CD14-positive monocyte (primary cell): ENCODE data around the gene DDHD1. TPM values are rescaled to one million over a fixed set of nuclear protein-coding genes. Genes with fewer than 3 reads are reported as not detected.
"Not testable (repeated sequence)": the region's sequence is repeated elsewhere in the genome, so short reads cannot be mapped to it uniquely, and the experiment has no call there.

Experiments used
- DNase-seq, 3 donors: peaks; one replicate each; pipeline ENCODE4 v3.0.0-alpha.2; 2011 to 2022
- H2AFZ ChIP-seq: 2 replicates; pipeline ENCODE4 v1.6.0; 2012; ENCODE audit warnings: mild to moderate bottlenecking, low read depth, low read length, inconsistent platforms; ENCODE audit not compliant: insufficient read depth, poor library complexity, severe bottlenecking
- H3K27ac ChIP-seq, 2 donors: 1 replicate in 1 of 2; 2 replicates in 1 of 2; pipeline ENCODE4 v1.5.1; 2012 to 2013; ENCODE audit warnings: low read length in 2 of 2, control low read depth in 1 of 2, inconsistent platforms in 1 of 2, low read depth in 1 of 2, mild to moderate bottlenecking in 1 of 2
- H3K27me3 ChIP-seq, 2 donors: one replicate each; pipeline versions ENCODE4 v1.6.0 to v1.6.1; 2011 to 2013; ENCODE audit warnings: low read length in 2 of 2; ENCODE audit not compliant: control insufficient read depth in 2 of 2, insufficient read depth in 2 of 2
- H3K36me3 ChIP-seq, 2 donors: replicated peaks in 1 of 2; 1 replicate in 1 of 2; 2 replicates in 1 of 2; pipeline versions ENCODE4 v1.5.1 to v1.6.1; 2012 to 2013; ENCODE audit warnings: low read length in 2 of 2, control low read depth in 1 of 2, inconsistent platforms in 1 of 2, mild to moderate bottlenecking in 1 of 2; ENCODE audit not compliant: insufficient read depth in 2 of 2, control insufficient read depth in 1 of 2
- H3K4me1 ChIP-seq, 2 donors: 1 replicate in 1 of 2; 2 replicates in 1 of 2; pipeline versions ENCODE4 v1.5.1 to v1.6.1; 2012 to 2013; ENCODE audit warnings: low read length in 2 of 2, control low read depth in 1 of 2, inconsistent platforms in 1 of 2, mild to moderate bottlenecking in 1 of 2, moderate library complexity in 1 of 2; ENCODE audit not compliant: insufficient read depth in 2 of 2, control insufficient read depth in 1 of 2
- H3K4me2 ChIP-seq: replicated peaks from 2 replicates; pipeline ENCODE3; 2012; ENCODE audit warnings: low read length, moderate library complexity, mild to moderate bottlenecking; ENCODE audit not compliant: poor library complexity, severe bottlenecking; ENCODE audit errors: extremely low read depth
- H3K4me3 ChIP-seq, 3 experiments: fragments of 200-600 bp in 1 of 3; sonication (generic) in 1 of 3; replicated peaks in 1 of 3; 1 replicate in 2 of 3; 2 replicates in 1 of 3; pipeline ENCODE4 v1.5.1; 2011 to 2013; ENCODE audit warnings: low read length in 3 of 3, mild to moderate bottlenecking in 3 of 3, control low read depth in 2 of 3, low read depth in 2 of 3, inconsistent platforms in 1 of 3, moderate library complexity in 1 of 3
- H3K79me2 ChIP-seq: 2 replicates; pipeline ENCODE4 v1.6.0; 2012; ENCODE audit warnings: mild to moderate bottlenecking, control low read depth, inconsistent platforms, low read length, moderate library complexity; ENCODE audit not compliant: insufficient read depth
- H3K9ac ChIP-seq: 2 replicates; pipeline ENCODE4 v1.6.0; 2017; ENCODE audit warnings: low read length, mild to moderate bottlenecking; ENCODE audit not compliant: insufficient read depth, poor library complexity, severe bottlenecking
- H3K9me3 ChIP-seq, 2 donors: replicated peaks in 1 of 2; 1 replicate in 1 of 2; 2 replicates in 1 of 2; pipeline versions ENCODE4 v1.5.1 to v1.6.1; 2012 to 2013; ENCODE audit warnings: low read length in 2 of 2, control low read depth in 1 of 2; ENCODE audit not compliant: control insufficient read depth in 1 of 2, insufficient read depth in 1 of 2
- H4K20me1 ChIP-seq: 2 replicates; pipeline ENCODE4 v1.6.0; 2012; ENCODE audit warnings: mild to moderate bottlenecking, low read length, control low read depth, moderate library complexity; ENCODE audit not compliant: insufficient read depth
- H3K27ac Mint-ChIP-seq, 7 donors: one replicate each; pipeline ENCODE4 v1.8.0; 2020; ENCODE audit warnings: mild to moderate bottlenecking in 7 of 7, mixed read lengths in 7 of 7, moderate library complexity in 6 of 7, inconsistent platforms in 2 of 7
- H3K27me3 Mint-ChIP-seq, 3 donors: one replicate each; pipeline ENCODE4 v1.8.0; 2021 to 2022; ENCODE audit warnings: low read depth in 3 of 3, mild to moderate bottlenecking in 3 of 3, mixed read lengths in 3 of 3, moderate library complexity in 3 of 3, inconsistent platforms in 1 of 3
- H3K36me3 Mint-ChIP-seq, 2 donors: one replicate each; pipeline ENCODE4 v1.8.0; 2020; ENCODE audit warnings: mixed read lengths in 2 of 2, inconsistent platforms in 1 of 2, mild to moderate bottlenecking in 1 of 2
- H3K4me1 Mint-ChIP-seq: one replicate; pipeline ENCODE4 v1.8.0; 2020; ENCODE audit warnings: mild to moderate bottlenecking, mixed read lengths
- H3K4me3 Mint-ChIP-seq, 2 donors: one replicate each; pipeline ENCODE4 v1.8.0; 2020; ENCODE audit warnings: mild to moderate bottlenecking in 2 of 2, mixed read lengths in 2 of 2, moderate library complexity in 1 of 2
- H3K9me3 Mint-ChIP-seq, 7 donors: one replicate each; pipeline ENCODE4 v1.8.0; 2020 to 2022; ENCODE audit warnings: mixed read lengths in 7 of 7, mild to moderate bottlenecking in 6 of 7, moderate library complexity in 6 of 7, inconsistent platforms in 2 of 7
- WGBS: methylation state at CpG from one replicate; pipeline ENCODE4 v1.1.5; 2013; ENCODE audit warnings: missing lambda C conversion rate; ENCODE audit not compliant: insufficient coverage; 5-methylcytosine and 5-hydroxymethylcytosine counted together
- intact Hi-C, 2 donors: fragments of 100-400 bp; cut with micrococcal nuclease; formaldehyde crosslinking; loops; one replicate each; pipeline versions ENCODE4 v1.15.0 to v1.15.1; 2023
- polyA plus RNA-seq, 3 donors: library from polyadenylated mRNA; depleted of rRNA in 1 of 3; unstranded in 2 of 3; stranded (reverse) in 1 of 3; fragments of 300-500 nt in 2 of 3; fragments of >200 nt in 1 of 3; fragmentation: Illumina TruSeq in 2 of 3; gene quantifications; 1 replicate in 2 of 3; 2 replicates in 1 of 3; pipeline ENCODE4 v1.2.3, GENCODE V29; 2012 to 2021
- TF ChIP-seq, protein P1 (sequence below): fragments of 200-600 bp; IDR thresholded peaks from one replicate; pipeline ENCODE4 v1.8.0; 2022; ENCODE audit warnings: antibody characterized with exemption, mild to moderate bottlenecking

The DDHD1 gene
- polyA plus RNA-seq, 3 donors: 2.2 to 7.0 (median 3.1) TPM

DNA sequence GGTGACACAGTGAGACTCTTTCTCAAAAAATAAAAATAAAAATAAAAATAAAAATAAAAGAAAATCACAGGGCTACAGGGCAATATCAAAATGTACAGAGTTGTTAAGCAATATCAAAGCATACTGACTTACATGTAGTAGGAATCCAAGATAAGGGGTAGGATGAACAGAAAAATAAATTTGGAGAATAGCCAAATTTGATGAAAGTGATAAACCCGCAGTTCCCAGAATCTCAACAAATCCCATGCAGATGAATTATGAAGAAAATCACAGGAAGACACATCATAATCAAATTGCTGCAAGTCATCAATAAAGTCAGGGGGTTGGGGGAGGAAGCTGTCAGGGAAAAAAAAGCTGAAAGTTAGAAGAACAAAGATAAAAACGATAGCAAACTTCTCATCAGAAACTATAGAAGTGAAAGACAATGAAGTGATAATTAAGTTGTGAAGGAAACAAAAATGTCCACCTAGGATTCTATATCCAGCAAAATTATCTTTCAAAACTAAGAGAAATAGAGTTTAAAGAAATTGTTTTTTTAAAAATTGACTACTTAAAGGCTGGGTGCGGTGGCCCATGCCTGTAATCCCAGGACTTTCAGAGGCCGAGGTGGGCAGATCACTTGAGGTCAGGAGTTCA lies 15.4 kb downstream of the DDHD1 start:
- intact Hi-C loops: no loop called here
- Histone ChIP-seq H4K20me1 (no peaks in the 10 kb centered on the region), H3K4me1 (no peaks in the 10 kb centered on the region), H3K27me3 (no peaks in the 10 kb centered on the region), H3K27ac (no peak overlapping the region), H3K9me3 (peaks cover 46 to 57% of the 10 kb centered on the region in 2 donors), H2AFZ (no peak overlapping the region), H3K4me3 (no peak overlapping the region), H3K79me2 (peaks cover 18% of the 10 kb centered on the region), H3K4me2 (no peak overlapping the region), H3K36me3 (no peaks in the 10 kb centered on the region), H3K9ac (no peak overlapping the region)
- TF ChIP-seq, protein P1, sequence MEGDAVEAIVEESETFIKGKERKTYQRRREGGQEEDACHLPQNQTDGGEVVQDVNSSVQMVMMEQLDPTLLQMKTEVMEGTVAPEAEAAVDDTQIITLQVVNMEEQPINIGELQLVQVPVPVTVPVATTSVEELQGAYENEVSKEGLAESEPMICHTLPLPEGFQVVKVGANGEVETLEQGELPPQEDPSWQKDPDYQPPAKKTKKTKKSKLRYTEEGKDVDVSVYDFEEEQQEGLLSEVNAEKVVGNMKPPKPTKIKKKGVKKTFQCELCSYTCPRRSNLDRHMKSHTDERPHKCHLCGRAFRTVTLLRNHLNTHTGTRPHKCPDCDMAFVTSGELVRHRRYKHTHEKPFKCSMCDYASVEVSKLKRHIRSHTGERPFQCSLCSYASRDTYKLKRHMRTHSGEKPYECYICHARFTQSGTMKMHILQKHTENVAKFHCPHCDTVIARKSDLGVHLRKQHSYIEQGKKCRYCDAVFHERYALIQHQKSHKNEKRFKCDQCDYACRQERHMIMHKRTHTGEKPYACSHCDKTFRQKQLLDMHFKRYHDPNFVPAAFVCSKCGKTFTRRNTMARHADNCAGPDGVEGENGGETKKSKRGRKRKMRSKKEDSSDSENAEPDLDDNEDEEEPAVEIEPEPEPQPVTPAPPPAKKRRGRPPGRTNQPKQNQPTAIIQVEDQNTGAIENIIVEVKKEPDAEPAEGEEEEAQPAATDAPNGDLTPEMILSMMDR: no peak
- 83% methylated on average over 1 of the region's 4 CpGs for WGBS
- no peaks in the 10 kb centered on the region for H3K4me1 Mint-ChIP-seq
- H3K9me3 Mint-ChIP-seq: peaks cover 31 to 65% (median 52%) of the 10 kb centered on the region in 7 donors
- peaks cover 9 to 26% of the 10 kb centered on the region in 2 donors for H3K36me3 Mint-ChIP-seq
- no peaks in the 10 kb centered on the region for H3K27me3 Mint-ChIP-seq
- DNase-seq: no peak
- H3K4me3 Mint-ChIP-seq: no peak overlapping the region
- no peak overlapping the region for H3K27ac Mint-ChIP-seq

DNA sequence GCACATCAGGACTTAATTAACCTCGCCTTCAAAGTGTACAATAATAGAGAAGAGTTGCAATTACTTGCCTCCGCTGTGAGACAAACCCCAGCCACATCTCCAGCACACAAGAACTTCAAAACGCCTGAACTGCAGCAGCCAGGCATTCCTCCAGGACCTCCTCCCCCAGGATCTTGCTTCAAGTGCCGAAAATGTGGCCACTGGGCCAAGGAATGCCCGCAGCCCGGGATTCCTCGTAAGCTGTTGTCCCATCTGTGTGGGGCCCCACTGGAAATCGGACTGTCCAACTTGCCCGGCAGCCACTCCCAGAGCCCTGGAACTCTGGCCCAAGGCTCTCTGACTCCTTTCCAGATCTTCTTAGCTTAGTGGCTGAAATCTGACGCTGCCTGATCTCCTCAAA lies 22.6 kb downstream of the DDHD1 start:
- H3K9ac ChIP-seq, intact Hi-C loops, H3K4me2 ChIP-seq, H2AFZ ChIP-seq, H3K4me1 Mint-ChIP-seq, H3K4me3 Mint-ChIP-seq, H4K20me1 ChIP-seq, H3K27ac Mint-ChIP-seq, H3K36me3 Mint-ChIP-seq, H3K4me3 ChIP-seq, H3K36me3 ChIP-seq, H3K27ac ChIP-seq, H3K27me3 Mint-ChIP-seq, H3K27me3 ChIP-seq, DNase-seq: not testable (repeated sequence)
- Histone ChIP-seq H3K4me1 (peaks cover 11 to 23% of the 10 kb centered on the region in 2 donors), H3K9me3 (peaks cover 9 to 25% of the 10 kb centered on the region in 2 donors), H3K79me2 (peaks cover 10% of the 10 kb centered on the region)
- peaks cover 0 to 11% (median 6%) of the 10 kb centered on the region in 7 donors for H3K9me3 Mint-ChIP-seq
- 100% methylated on average over 7 of the region's 10 CpGs for WGBS
